Endothelial cell of umbilical vein (primary cell): ENCODE measurements around the gene KLK13. TPM values are rescaled to one million over a fixed set of nuclear protein-coding genes. Genes with fewer than 3 reads are reported as not detected.

Source experiments
- BruUV-seq: library from RNA; stranded (reverse); fragments of 400-500 nt; replicated peaks from 2 replicates; lab custom pipeline; 2021; lab: Mats Ljungman, UMichigan
- CTCF ChIA-PET: fragments of 300-600, 350-600 bp; sonication (Branson Sonifier 250); formaldehyde crosslinking; loops from one replicate; lab custom pipeline; 2021; ENCODE audit warnings: antibody characterized with exemption, inconsistent platforms; lab: Charles Lee
- POLR2A ChIA-PET: fragments of 300-600, 350-600 bp; sonication (Branson Sonifier 250); formaldehyde crosslinking; loops from one replicate; lab custom pipeline; 2021; ENCODE audit warnings: antibody characterized with exemption, inconsistent platforms; lab: Charles Lee
- DNase-seq: peaks from one replicate; pipeline ENCODE4 v3.0.0-alpha.2; 2011; ENCODE audit warnings: low read depth, low spot score
- FAIRE-seq: peaks from 2 replicates; lab custom pipeline; 2011; peaks lifted over from hg19 to GRCh38; lab: Jason Lieb, UNC
- H2AFZ ChIP-seq: 2 replicates; pipeline ENCODE4 v1.6.0; 2012; ENCODE audit warnings: low read depth, low read length, control low read depth, inconsistent platforms
- H3K27ac ChIP-seq: 2 replicates; pipeline ENCODE4 v1.5.1; 2011; ENCODE audit warnings: low read depth, mild to moderate bottlenecking, control low read depth, low read length, moderate library complexity; ENCODE audit not compliant: insufficient read depth
- H3K27me3 ChIP-seq, 2 experiments: 2 replicates each; pipeline versions ENCODE4 v1.6.0 to v1.6.1; 2011; ENCODE audit warnings: low read length in 2 of 2, mixed read lengths in 1 of 2; ENCODE audit not compliant: control insufficient read depth in 2 of 2, insufficient read depth in 2 of 2
- H3K36me3 ChIP-seq, 2 experiments: 2 replicates in 1 of 2; 3 replicates in 1 of 2; pipeline ENCODE4 v1.5.1; 2011; ENCODE audit warnings: low read length in 2 of 2, mild to moderate bottlenecking in 1 of 2, moderate library complexity in 1 of 2; ENCODE audit not compliant: control insufficient read depth in 2 of 2, insufficient read depth in 2 of 2; ENCODE audit errors: extremely low read depth in 1 of 2
- H3K4me1 ChIP-seq: 3 replicates; pipeline ENCODE4 v1.5.1; 2011; ENCODE audit warnings: mild to moderate bottlenecking, low read length; ENCODE audit not compliant: control insufficient read depth, insufficient read depth; ENCODE audit errors: extremely low read depth
- H3K4me2 ChIP-seq: 2 replicates; pipeline ENCODE4 v1.6.1; 2011; ENCODE audit warnings: low read length, control low read depth, mixed read lengths; ENCODE audit not compliant: insufficient read depth
- H3K4me3 ChIP-seq, 3 experiments: fragments of 200-600 bp in 1 of 3; sonication (generic), shearing (Covaris generic) in 1 of 3; replicated peaks in 1 of 3; 2 replicates each; pipeline ENCODE4 v1.5.1; 2011 to 2016; ENCODE audit warnings: control low read depth in 3 of 3, low read length in 3 of 3, mild to moderate bottlenecking in 2 of 3, inconsistent platforms in 1 of 3, low read depth in 1 of 3, moderate library complexity in 1 of 3; ENCODE audit not compliant: insufficient read depth in 1 of 3
- H3K79me2 ChIP-seq: 2 replicates; pipeline ENCODE4 v1.6.0; 2012; ENCODE audit warnings: low read length, inconsistent platforms; ENCODE audit not compliant: control insufficient read depth, insufficient read depth
- H3K9ac ChIP-seq: replicated peaks from 2 replicates; pipeline ENCODE3; 2011; ENCODE audit warnings: low read length, control low read depth; ENCODE audit not compliant: insufficient read depth; ENCODE audit errors: extremely low read depth
- H3K9me1 ChIP-seq: replicated peaks from 3 replicates; pipeline ENCODE4 v1.6.0; 2011; ENCODE audit warnings: mild to moderate bottlenecking, low read length; ENCODE audit not compliant: control insufficient read depth, insufficient read depth; ENCODE audit errors: extremely low read depth
- H3K9me3 ChIP-seq: replicated peaks from 2 replicates; pipeline ENCODE4 v1.5.1; 2012; ENCODE audit warnings: low read length, inconsistent platforms; ENCODE audit not compliant: control insufficient read depth, insufficient read depth
- H4K20me1 ChIP-seq: replicated peaks from 2 replicates; pipeline ENCODE3; 2011; ENCODE audit warnings: mild to moderate bottlenecking, low read length; ENCODE audit not compliant: control insufficient read depth, insufficient read depth; ENCODE audit errors: extremely low read depth
- EZH2 ChIP-seq: IDR thresholded peaks from 2 replicates; pipeline ENCODE4 v1.6.1; 2012; ENCODE audit warnings: borderline replicate concordance, low read depth, mild to moderate bottlenecking, moderate library complexity, low read length, inconsistent platforms; ENCODE audit not compliant: severe bottlenecking
- GATA2 ChIP-seq: IDR thresholded peaks from 2 replicates; pipeline ENCODE4 v1.7.0; 2011; ENCODE audit warnings: low read depth, mild to moderate bottlenecking, moderate library complexity, mixed read lengths, low read length; ENCODE audit not compliant: insufficient read length, insufficient read depth
- JUN ChIP-seq: IDR thresholded peaks from 2 replicates; pipeline ENCODE4 v1.6.1; 2011; ENCODE audit warnings: borderline replicate concordance, low read depth; ENCODE audit not compliant: insufficient read length, insufficient read depth
- MYC ChIP-seq: IDR thresholded peaks from one replicate; pipeline ENCODE4 v1.6.1; 2011; ENCODE audit warnings: mild to moderate bottlenecking, low read depth, low read length
- POLR2A ChIP-seq: IDR thresholded peaks from 2 replicates; pipeline ENCODE4 v1.6.1; 2012; ENCODE audit warnings: low read depth, mild to moderate bottlenecking, control low read depth, low read length
- POLR2AphosphoS5 ChIP-seq: IDR thresholded peaks from 2 replicates; pipeline ENCODE4 v1.6.1; 2012; ENCODE audit warnings: low read depth, mild to moderate bottlenecking, control low read depth, low read length, moderate library complexity; ENCODE audit not compliant: insufficient read depth
- dilution Hi-C: fragments of 300-500 bp; cut with MboI; formaldehyde crosslinking; loops from one replicate; pipeline ENCODE4 v1.15.0; 2019; ENCODE audit warnings: low sequenced_read_pairs; ENCODE audit not compliant: extremely low pct_ligation_motif_present
- intact Hi-C: fragments of 100-400 bp; cut with micrococcal nuclease; formaldehyde crosslinking; loops from one replicate; pipeline ENCODE4 v1.10.0; 2022
- polyA plus RNA-seq, 4 experiments: library from polyadenylated mRNA; depleted of rRNA in 3 of 4; stranded (reverse) in 3 of 4; unstranded in 1 of 4; fragments of >200 nt; gene quantifications; 2 replicates each; pipeline versions ENCODE4 v1.2.1 to v1.2.3, GENCODE V29; 2011 to 2012; ENCODE audit warnings: missing spikeins in 1 of 4
- total RNA-seq: library from RNA; stranded (reverse); gene quantifications from 2 replicates; pipeline ENCODE4 v1.2.3, GENCODE V29; 2021
- TF ChIP-seq, protein P1 (sequence below): IDR thresholded peaks from 2 replicates; pipeline ENCODE4 v1.6.1; 2011; ENCODE audit not compliant: insufficient read depth, insufficient read length
- TF ChIP-seq, protein P2 (sequence below), 2 donors: IDR thresholded peaks; 1 replicate in 1 of 2; 2 replicates in 1 of 2; pipeline ENCODE4 v1.5.1; 2011; ENCODE audit warnings: low read length in 2 of 2, mild to moderate bottlenecking in 2 of 2, moderate library complexity in 2 of 2, control low read depth in 1 of 2, inconsistent platforms in 1 of 2, low read depth in 1 of 2; ENCODE audit not compliant: insufficient read depth in 1 of 2; ENCODE audit errors: extremely low read depth in 1 of 2

The KLK13 gene
- total and polyA plus RNA-seq, 2 donors (not counting 3 experiments of a cell fraction or from before 2014, with no cell fraction given), result not detected

DNA sequence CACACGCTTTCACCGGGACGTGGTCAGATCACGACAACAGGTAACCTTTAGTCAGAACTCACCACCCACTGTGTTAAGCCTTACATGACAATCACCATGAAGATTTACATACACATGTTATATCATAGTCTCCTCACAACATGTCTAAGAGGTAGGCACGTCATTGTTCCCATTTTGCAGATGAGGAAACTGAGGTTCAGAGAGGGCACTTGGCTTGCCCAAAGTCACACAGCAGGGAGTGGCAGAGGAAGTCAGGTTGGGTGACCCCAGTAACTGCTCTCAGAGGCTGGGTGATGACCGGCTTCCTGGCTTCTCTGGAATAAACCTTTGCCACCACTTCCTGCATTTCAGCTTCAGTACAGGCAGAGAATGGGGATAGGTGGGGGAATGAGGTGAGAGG, 50.6 kb downstream of the KLK13 start:
- Histone ChIP-seq H2AFZ (no peak overlapping the region), H3K9me3 (no peaks in the 10 kb centered on the region), H3K4me2 (no peak overlapping the region), H3K27me3 (peaks cover 11 to 21% of the 10 kb centered on the region in 2 experiments), H3K4me1 (no peaks in the 10 kb centered on the region), H3K36me3 (no peaks in the 10 kb centered on the region), H3K9ac (no peak overlapping the region), H3K4me3 (no peak overlapping the region), H3K27ac (no peak overlapping the region), H4K20me1 (no peaks in the 10 kb centered on the region), H3K79me2 (no peaks in the 10 kb centered on the region), H3K9me1 (no peaks in the 10 kb centered on the region)
- intact Hi-C loops (no loop called here), dilution Hi-C loops (no loop called here)
- FAIRE-seq (no peak), DNase-seq (no peak)
- no peak for TF ChIP-seq GATA2
- TF ChIP-seq MYC, result no peak
- TF ChIP-seq, protein P1, sequence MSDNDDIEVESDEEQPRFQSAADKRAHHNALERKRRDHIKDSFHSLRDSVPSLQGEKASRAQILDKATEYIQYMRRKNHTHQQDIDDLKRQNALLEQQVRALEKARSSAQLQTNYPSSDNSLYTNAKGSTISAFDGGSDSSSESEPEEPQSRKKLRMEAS, result no peak
- no peak for TF ChIP-seq EZH2
- no peak for TF ChIP-seq POLR2A
- POLR2A ChIA-PET, result no interaction called here
- CTCF ChIA-PET, result no interaction called here
- no TSS peak for BruUV-seq

GRCh38 chr19:51012661-51013190, 52.2 kb downstream of the KLK13 start:
- POLR2A ChIA-PET, result no interaction called here
- intact Hi-C loops, result no loop called here
- Histone ChIP-seq H3K9ac (no peak overlapping the region), H4K20me1 (no peaks in the 10 kb centered on the region), H3K27ac (no peak overlapping the region), H3K27me3 (peaks cover 6 to 9% of the 10 kb centered on the region in 2 experiments), H3K9me1 (no peaks in the 10 kb centered on the region), H3K9me3 (no peaks in the 10 kb centered on the region), H3K36me3 (no peaks in the 10 kb centered on the region), H2AFZ (no peak overlapping the region), H3K4me2 (no peak overlapping the region), H3K4me1 (no peaks in the 10 kb centered on the region), H3K4me3 (no peak overlapping the region), H3K79me2 (no peaks in the 10 kb centered on the region)
- FAIRE-seq (no peak), DNase-seq (no peak)
- dilution Hi-C loops, result no loop called here
- CTCF ChIA-PET, result interaction anchor here (0.7 to 1.0 kb wide), 2 partner anchors 8 to 163 kb away, joined by 3 to 5 read pairs; no protein-coding TSS in a partner anchor
- BruUV-seq, result no TSS peak
- TF ChIP-seq GATA2 (no peak), POLR2AphosphoS5 (no peak), MYC (no peak), EZH2 (no peak), JUN (no peak), POLR2A (no peak)
- TF ChIP-seq, protein P1, result no peak
- TF ChIP-seq, protein P2, sequence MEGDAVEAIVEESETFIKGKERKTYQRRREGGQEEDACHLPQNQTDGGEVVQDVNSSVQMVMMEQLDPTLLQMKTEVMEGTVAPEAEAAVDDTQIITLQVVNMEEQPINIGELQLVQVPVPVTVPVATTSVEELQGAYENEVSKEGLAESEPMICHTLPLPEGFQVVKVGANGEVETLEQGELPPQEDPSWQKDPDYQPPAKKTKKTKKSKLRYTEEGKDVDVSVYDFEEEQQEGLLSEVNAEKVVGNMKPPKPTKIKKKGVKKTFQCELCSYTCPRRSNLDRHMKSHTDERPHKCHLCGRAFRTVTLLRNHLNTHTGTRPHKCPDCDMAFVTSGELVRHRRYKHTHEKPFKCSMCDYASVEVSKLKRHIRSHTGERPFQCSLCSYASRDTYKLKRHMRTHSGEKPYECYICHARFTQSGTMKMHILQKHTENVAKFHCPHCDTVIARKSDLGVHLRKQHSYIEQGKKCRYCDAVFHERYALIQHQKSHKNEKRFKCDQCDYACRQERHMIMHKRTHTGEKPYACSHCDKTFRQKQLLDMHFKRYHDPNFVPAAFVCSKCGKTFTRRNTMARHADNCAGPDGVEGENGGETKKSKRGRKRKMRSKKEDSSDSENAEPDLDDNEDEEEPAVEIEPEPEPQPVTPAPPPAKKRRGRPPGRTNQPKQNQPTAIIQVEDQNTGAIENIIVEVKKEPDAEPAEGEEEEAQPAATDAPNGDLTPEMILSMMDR (IDR thresholded peaks at IDR 0.05; ENCODE audit: extremely low read depth in 1 of 2, insufficient read depth in 1 of 2, low read depth in 1 of 2, low read length in 2 of 2), result no peak
